ENCODE data around the gene DNAJA3.

The DNAJA3 gene

DNA sequence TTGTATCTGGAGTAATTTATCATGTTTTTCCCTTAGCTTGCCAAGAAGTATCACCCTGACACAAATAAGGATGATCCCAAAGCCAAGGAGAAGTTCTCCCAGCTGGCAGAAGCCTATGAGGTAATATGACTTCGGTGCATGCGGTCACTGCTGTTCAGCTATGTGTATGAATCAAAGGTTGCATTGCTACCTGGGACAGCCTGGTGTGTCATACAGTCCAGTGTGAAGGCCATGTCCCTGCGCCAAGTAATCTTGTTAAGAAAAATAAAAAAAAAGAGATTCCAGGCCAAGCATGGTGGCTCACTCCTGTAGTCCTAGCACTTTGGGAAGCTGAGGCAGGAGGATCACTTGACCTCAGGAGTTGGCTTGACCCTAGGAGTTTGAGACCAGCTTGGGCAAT lies 11.7 kb downstream of the DNAJA3 start:
- no peak for DNase-seq

DNA sequence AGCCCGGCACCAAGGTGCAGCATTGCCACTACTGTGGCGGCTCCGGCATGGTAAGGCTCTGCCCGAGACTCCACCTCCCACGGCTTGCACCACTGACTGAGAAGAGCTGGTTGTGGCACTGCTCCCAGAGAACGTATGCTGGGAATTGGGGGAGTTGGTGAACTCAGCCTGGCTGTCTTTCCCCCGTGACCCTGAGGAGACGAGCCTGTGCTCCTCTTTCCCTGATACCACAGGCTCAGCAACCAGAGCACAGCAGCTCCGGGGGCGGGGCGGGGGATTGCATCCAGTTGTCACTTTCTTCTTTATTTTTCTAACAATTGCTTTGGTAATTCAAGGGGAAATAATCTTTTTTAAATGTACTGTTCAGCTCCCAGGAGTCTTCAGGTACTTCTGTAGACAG lies 16.7 kb downstream of the DNAJA3 start:
- no peak for DNase-seq

DNA sequence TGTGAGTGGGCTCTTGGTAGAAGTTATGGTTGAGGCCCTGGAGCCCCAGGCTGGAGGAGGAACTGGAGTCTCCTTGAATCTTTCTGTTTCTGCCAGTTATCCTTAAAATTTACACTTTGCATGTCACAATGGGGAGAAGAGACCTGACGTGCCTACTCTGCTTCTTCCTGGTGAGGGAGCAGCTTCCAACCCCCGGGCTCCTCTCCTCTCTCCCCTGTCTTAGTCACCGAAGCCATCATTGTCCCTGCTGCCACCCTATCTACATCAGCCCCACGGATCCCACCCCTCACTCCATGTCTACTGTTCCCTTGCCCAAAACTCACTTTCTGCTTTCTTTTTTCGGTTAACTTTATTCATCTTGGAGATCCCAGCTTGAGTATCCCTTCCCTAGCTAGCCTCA lies 17.6 kb downstream of the DNAJA3 start:
- no peak for DNase-seq

DNA sequence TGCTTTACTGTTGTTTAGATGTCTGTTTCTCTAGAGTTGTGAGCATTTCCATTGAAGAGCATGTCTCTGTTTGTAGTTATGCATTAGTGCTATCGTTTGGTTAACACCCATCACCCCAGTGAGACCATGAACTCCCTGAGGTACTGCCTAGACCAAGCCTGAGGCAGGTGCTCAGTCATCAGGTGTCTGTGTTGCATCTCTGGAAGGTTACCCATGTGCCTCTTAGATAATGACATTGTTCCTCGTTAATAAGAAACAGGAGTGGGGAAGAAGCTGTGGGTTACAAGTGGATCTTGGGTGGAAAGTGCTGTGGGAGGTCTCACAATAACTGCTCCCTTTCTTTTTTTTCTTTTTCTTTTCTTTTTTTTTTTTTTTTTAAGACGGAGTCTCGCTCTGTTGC lies 18.3 kb downstream of the DNAJA3 start:
- no peak for DNase-seq

DNA sequence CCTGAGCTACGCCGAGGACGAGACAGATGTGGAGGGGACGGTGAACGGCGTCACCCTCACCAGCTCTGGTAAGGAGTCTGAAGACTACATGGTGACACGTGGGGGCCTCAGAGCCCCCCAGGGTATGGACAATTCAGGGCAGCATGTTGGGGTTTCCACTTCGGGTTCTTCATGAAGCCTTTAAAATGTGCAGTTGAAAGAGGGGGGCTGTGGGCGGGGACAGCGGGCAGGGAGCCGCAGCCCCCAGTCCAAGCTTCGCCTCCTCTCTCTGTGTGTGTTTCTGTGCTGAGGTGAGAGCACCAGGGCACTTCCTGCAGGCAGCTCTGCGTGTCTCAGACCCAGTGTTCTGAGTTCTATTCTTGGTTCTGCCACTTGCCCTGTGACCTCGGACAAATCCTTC lies 24.8 kb downstream of the DNAJA3 start:
- DNase-seq, result no peak

DNA sequence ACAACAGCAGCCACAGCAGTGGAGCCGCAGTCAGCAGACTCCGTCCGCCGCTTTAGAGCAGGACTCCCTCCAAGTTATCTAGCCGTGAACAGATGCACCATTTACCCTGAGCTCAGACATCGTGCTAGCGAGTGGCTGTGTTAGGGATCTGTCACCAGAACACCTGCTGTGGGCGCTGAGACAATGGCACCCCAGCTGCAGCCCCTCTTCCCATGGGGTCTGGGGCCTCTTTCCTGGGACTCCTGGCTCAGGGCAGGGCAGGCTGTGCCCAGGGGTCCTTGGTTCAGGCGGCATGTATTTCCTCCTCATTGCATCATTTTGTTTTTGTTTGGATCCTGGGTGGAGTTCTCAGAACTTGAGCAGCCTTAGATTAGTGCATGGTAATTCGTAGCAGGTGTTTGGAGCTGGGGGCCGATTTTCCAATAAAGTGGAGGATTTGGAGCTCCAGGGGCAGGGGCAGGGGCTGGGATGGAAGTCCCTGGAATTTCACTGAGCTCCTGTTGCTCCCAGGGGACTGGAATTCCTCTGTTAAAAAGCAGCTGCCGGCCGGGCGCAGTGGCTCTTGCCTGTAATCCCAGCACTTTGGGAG lies 25.4 kb downstream of the DNAJA3 start:
- no peak for DNase-seq

DNA sequence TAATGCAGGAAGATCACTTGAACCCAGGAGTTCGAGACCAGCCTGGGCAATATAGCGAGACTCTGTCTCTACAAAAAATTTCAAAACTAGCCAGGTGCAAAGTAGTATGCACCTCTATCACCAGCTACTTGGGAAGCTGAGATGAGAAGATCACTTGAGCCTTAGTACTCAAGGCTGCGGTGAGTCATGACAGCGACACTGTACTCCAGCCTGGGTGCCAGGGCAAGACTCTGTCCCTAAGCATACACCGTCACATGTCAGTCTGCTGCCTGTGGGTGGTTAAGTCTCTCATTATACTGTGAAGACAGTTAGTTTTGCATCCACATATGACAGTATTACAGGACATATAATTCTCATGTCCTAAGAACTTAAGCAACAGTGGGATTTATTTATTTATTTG lies 27.0 kb downstream of the DNAJA3 start:
- no peak for DNase-seq

DNA sequence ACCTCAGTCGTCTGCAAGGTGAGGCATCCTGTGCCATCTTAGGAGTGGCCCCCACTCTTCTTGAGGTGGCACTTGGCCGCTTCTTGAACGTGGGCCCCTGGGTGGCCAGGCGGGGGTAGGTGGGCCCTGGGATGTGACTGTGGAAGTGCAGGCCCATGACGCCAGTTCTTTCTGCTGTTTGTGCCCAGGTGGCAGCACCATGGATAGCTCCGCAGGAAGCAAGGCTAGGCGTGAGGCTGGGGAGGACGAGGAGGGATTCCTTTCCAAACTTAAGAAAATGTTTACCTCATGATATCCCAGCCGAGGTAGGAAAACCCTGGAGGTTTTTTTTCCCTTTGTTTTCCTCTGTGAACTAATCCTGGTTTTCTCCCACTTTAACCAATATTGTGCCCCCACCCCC lies 29.0 kb downstream of the DNAJA3 start:
- no peak for DNase-seq

DNA sequence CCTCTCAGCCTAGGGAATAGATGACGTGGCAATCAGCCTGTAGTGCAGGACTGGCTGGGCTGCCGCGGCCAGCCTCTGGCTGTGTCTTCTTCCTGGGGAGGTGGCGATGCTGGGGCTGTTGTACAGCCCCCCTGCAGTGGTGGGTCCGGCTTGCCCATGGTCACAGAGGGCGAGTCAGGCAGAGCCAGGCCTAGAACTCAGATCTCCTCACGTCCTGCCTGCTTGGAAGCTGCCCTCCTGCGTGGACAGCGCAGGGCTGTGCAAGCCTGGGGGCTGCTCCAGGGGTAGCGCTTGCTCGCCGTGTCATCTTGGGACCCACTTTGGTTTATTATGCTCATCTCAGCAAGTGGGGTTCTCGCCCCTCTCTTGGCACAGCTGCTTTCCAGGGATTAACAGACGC lies 29.4 kb downstream of the DNAJA3 start:
- no peak for DNase-seq

DNA sequence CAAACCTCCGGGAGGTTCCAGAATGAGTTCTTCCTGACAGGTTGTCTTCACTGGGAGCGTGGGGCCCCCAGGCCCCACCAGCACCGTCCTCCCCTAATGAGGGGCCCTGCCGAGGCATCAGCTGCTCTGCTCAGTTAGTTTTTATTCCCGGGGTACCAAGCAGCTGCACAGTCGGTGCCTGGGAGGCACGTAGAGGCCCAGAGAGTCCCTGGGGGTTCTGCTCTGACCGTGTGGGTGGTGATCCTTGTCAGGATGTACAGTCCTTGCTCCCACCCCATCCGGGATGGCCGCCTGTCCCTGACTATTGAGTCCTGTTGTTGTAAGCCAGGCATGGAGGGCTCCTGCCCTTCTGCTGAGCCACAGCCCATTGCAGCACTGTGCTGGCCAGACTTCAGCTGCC lies 30.3 kb downstream of the DNAJA3 start:
- no peak for DNase-seq

DNA sequence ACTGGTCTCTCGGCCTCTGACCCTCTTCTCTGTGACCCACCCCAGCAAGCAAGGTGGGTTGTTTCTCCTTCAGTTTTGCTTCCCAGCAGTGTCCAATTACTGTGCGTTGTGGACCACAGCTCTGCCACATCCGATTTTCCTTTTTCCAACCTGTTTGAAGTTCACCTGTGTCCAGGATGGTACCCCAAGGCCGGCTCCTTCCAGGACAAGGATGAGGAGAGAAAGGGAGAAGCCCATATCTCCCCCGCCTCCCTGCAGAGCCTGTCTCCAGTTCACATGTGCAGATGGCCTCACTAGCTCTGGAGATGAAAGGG lies 35.2 kb downstream of the DNAJA3 start:
- no peak for DNase-seq

DNA sequence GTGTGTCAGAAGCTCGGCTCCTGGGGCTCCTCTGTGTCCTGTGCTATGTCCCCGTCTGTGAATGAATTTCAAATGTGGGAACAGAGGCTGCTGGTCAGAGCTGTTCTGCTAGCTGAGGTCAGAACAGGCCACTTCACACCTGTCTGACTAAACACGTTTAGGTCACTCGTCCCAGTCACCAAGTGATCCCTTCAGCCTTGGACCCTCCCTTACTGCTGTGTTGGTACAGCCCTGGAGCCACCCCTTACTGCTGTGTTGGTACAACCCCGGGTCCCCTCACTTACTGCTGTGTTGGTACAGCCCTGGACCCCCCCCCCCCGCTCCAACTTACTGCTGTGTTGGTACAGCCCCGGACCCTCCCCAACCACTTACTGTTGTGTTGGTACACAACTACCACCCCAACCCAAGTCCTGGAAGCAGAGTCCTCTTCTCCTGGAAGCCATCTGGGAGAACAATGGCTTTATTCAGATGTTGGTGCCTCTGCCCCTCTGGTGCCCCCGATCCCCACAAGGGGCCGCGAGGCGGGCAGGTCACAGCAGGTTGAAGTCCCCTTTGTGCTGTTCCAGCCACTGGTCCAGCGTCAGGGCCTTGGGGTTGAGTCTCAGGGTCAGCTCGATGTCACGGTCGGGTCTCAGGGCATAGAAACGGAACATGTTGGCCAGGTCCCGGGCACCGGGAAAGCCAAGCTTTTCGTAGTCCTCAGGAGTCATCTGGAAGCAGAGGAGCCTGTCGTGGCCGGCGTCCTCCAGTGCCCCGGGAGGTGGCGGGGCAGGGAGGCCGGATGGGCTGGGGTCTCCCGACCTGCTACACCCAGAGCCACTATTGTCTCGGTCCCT lies 35.8 kb downstream of the DNAJA3 start:
- DNase-seq, result no peak

DNA sequence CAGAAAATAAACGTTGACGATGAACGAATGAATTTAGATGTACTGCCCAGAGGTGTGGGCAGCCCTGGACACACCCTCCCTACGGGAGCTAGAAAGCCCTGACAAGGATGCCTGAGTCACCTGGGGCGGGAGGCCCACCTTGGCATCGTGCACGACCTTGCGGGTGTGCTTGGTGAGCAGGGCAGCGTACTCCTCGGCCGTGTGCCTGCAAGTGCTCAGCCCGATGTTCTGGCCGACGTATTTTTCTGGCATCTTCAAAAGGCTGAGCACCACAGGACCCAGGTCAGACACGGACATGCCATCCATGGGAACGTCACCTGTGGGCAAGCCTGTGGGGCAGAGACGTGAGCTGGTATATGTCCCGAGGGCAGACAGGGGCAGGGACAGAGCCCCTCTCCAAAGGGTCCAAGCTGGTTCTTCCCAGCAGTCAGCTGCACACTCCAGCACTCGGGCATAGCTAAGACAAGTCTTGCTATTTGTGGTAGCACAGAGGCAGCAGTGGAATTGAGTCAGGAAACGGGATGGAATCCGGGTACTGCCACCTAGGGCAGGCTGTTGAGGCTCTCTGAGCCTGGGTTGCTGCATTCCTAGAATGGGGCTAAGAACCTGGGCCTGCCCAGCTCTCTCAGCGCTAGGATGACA lies 38.0 kb downstream of the DNAJA3 start:
- no peak for DNase-seq

DNA sequence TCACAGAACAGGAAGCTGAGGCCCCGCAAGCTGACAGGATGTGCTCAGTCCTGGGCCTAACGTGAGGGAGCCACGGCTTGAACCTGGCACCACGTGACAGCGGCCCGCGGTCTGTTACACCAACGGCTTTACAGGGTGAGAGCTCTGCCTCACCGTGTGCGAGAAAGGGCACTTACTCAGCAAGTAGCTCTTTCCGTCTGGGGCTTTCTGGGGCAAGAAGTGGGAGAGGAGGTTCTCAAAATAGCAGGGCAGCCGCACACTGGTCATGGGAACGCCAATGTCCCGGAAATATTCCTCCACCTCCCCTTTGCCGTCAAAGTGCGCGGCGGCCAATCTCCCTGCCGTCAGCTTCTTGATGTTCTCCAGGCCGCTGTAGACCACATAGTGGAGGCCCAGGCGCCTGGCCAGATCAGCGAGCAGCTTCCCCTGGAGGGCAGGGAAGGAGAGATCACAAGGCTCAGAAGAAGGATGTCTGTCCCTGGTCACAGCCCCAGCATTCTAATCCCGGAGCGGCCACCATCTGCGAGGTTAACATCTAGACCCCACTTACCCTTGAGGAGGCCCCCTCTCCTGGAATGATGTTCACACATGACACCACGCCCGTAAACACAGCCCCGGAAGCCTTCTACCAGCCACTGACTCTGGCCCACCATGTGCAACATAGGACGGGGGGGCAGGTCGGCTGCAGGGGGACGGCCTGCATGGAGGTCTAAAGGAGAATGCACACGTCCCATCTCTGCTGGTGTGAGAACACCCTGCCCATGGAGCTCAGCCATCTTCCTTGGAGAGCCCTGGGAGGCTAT lies 40.5 kb downstream of the DNAJA3 start:
- DNase-seq, result peak; percentile 74

DNA sequence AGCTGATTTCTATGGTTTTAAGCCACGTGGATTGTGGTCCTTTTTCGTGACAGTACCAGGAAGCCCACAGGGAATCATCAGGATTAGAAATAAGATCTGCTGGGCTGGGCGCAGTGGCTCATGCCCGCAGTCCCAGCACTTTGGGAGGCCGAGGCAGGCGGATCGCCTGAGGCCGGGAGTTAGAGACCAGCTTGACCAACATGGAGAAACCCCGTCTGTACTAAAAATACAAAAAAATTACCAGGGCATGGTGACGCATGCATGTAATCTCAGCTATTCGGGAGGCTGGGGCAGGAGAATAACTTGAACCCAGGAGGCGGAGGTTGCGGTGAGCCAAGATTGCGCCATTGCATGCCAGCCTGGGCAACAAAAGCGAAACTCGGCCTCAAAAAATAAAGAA lies 42.2 kb downstream of the DNAJA3 start:
- no peak for DNase-seq

DNA sequence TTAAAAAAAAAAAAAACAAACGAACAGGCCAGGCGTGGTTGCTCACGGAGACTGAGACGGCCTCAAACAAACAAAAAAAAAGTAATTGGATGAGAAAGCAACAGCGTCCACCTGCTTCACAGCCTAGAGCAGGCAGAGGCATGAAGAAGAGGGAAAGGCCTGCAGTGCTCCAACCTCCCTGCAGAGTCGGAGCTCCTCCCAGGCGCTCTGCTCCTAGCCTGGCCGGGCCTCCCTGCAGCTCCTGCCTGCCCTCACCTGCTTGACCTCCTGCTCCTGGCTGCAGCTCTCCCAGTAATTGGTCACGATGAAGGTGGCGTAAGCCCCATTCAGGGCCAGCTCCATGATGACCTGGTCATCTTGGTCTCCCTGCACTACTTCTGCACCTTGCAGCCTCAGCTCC lies 43.3 kb downstream of the DNAJA3 start:
- DNase-seq, result no peak

DNA sequence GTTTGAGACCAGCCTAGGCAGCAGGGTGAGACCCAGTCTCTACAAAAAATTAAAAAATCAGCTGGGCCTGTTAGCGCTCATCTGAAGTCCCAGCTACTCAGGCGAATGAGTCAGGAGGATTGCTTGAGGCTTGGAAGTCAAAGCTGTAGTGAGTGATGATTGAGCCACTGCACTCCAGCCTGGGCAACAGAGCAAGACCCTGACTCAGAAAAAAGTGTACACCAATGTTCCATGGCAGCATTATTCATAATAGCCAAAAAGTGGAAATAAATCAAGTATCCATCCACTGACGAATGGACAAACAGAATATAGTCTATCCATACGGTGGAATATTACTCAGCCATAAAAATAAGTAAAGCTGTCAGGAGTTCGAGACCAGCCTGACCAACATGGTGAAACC lies 46.2 kb downstream of the DNAJA3 start:
- DNase-seq, result no peak

DNA sequence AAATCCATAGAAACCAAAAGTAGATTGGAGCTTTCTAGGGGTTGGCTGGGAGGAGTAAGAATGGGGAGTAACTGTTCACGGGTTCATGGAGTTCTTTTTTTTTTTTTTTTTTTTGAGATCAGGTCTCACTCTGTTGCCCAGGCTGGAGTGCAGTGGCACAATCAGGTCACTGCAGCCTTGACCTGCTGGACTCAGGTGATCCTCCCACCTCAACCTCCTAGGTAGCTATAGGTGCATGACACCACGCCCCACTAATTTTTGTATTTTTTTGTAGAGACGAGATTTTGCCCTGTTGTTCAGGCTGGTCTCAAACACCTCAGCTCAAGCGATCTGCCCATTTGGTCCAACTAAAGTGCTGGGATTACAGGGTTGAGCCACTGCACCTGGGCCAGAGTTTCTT lies 47.2 kb downstream of the DNAJA3 start:
- no peak for DNase-seq

DNA sequence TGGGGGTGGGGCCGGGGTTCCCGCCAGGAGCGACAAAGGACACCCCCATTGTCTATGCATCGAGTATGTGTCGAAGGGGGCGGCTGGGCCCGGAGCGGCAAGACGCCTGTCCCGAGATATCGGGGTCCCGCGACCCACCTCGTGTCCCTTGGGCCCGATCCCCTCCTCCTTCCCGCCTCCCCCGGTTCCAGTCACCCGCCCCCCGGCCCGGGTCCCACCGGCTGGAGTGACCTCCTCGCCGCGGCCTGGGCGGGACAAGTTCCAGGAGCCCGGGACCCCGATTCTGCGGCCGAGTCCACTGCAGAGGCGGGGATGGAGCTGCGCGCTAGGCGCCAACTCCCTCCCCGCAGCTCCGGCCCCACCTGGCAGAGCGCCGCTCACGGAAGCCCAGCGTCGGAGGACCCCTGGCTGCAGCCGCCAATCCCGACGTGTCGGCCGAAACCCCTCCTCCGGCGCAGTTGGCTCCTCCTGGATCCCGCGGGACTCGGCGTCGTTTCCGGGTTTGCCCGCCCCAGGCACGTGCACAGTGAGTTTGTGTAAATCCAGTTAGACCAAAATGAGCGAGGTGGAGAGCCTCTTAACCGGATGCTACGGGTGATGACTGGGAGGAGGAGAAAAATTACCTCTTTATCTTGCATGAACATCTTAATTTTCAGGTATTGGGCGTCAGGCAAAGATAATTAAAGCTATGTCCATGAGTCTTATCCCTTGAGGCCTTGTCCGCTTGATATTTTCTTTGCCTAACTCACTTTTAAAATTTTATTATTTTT lies 48.7 kb downstream of the DNAJA3 start, which contains the start of gene NMRAL1:
Gene NMRAL1 (minus strand): TSS at position 434 of the 770 bp plus-strand sequence. CDS start 493 bp downstream, outside the sequence.
- DNase-seq, result peak; percentile 85

DNA sequence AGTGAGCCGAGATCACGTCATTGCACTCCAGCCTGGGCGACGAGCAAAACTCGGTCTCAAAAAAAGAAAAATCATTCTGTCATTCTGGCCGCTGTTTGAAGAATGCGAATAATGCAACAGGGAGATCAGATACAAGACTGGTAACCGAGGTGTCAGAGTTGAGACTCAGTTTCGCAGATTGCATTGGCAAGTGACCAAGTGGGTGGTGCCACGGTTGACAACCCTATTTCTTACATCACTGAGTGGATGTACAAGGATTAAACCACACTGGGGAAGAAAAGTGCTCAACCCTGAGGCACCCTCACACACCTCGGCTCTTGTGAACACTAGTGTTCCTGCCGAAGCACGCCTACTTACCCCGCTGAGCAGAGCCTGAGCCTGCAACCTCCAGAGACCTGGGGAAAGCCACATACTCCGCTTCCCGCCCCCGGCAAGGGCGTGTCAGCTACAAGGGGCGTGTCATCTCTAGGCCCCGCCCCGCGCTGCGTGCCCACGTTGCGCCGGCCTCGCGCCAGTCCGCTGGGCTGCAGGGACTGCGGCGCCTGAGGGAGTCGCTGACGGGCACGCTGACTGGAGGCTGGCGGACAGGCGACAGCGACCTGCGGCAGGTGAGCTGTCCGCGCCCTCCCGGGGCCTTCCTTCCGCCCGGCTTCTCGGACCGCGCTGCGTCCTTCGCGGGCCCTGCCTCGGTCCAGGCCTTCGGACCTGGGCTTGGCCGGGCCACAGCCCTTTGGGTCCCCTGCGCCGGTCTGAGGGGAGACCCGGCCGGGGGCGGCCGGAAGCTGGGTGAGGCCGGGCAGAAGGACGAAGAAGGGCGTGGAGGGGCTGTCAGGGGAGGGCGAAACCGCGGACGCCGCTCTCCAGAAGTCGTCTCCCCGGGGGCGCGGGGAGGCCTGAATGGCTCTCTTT lies 50.5 kb downstream of the DNAJA3 start, which contains the start of gene HMOX2:
Gene HMOX2 (plus strand): TSS at position 519 of the 909 bp plus-strand sequence. CDS start 29,127 bp downstream, outside the sequence.
- DNase-seq, result peak; percentile 94

DNA sequence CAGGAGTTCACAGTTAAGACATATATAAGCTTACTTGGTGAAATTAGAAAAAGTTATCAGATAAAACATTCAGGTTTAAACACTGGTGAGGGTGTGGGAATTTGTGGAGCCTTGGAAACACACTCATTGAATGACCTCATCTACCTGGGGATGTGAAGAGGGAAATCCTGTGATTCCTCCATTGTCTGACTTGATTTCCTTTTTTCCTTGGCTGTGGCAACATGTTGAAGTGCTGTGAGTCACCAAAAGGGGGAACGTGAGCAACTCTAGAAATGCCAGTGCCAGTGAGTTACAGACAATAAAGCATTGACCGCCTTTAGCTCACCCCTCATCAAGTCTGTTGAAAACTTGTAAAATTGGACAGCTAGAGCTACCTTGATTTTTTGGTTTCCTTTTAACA lies 52.3 kb downstream of the DNAJA3 start:
- peak; percentile 29 for DNase-seq
